SKM-1 treated with dmso at 0.1 percent for 144 hours (cell line): ENCODE measurements around the gene P3H3.

Source experiments
- DNase-seq: peaks from one replicate; lab custom pipeline; 2025; ENCODE audit not compliant: unreplicated experiment; lab: John Stamatoyannopoulos, UW

P3H3 gene, protein sequence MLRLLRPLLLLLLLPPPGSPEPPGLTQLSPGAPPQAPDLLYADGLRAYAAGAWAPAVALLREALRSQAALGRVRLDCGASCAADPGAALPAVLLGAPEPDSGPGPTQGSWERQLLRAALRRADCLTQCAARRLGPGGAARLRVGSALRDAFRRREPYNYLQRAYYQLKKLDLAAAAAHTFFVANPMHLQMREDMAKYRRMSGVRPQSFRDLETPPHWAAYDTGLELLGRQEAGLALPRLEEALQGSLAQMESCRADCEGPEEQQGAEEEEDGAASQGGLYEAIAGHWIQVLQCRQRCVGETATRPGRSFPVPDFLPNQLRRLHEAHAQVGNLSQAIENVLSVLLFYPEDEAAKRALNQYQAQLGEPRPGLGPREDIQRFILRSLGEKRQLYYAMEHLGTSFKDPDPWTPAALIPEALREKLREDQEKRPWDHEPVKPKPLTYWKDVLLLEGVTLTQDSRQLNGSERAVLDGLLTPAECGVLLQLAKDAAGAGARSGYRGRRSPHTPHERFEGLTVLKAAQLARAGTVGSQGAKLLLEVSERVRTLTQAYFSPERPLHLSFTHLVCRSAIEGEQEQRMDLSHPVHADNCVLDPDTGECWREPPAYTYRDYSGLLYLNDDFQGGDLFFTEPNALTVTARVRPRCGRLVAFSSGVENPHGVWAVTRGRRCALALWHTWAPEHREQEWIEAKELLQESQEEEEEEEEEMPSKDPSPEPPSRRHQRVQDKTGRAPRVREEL

DNA sequence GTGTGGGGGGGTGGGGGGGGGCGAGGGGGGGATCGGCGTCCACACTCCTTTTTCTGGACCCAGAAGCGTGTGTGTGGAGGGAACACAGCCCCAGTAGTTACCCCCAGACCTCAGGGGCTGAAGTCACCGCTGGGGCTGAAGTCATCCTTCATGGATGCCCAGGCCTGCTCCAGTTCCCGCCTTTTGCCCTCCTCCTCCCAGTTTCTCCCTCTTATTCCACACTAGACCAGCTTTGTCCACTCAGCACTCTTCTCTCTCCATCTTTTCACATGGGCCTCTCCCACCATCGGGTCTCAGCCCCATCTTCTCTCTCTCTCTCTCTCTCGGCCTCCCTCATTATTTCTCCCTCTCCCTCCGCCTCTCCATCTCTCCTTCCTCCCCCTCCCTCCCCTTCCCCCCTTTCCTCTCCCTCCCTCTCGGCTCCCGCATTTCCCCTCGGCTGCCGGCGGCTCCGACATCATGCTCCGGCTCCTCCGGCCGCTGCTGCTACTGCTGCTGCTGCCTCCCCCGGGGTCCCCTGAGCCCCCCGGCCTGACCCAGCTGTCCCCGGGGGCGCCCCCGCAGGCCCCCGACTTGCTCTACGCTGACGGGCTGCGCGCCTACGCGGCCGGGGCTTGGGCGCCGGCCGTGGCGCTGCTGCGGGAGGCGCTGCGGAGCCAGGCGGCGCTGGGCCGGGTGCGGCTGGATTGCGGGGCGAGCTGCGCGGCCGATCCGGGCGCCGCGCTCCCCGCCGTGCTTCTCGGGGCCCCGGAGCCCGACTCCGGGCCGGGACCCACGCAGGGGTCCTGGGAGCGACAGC is at the start of gene P3H3:
TSS of gene P3H3 (plus strand) at position 426 of the 799 bp plus-strand sequence. CDS start at position 460, 34 bp downstream.
- no peak for DNase-seq

DNA sequence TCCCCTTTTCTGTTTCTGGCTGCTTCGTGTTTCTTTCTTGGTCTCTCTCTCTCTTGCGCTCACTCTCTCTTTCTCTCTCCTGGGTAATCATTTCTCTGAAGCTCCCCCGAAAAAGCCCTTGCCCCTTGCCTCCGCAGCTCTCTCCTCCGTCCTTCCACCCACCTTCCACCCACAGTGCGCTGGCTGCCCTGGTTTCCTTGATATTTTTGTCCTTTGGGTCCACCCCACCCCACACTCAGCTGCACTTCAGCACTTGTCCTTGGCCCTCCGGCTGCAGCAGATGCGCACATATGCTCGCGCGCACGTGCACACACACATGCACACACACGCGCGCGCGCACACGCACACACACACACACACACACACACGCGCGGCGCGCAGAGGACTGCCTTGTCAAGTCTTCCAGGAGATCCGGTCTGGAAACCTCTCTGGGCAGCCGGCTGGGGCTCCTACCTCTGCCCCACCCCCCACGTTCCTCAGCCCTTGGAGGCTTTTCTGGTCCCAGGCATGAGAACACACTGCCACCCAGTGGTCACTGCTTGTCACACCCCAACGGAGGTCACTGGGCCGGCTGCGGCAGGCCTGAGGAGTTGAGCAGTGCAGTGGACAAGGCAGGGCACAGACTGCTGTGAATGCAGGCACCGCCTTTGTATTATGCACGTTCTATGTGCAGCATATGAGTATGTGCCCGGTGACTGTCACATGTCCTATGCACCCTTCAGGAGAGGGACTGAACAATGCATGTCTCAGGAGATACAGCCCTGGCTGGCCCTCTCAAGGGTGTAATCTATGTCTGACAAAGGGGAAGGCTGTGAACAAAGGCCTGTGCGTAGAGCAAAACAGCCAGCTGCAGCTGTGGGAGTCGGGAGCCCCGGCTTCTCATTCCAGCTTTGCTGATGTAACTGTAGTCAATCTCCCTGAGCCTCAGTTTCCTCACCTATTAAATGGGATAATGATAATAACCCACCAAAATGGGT is 49.3 kb upstream of the P3H3 start:
- peak; percentile 57 for DNase-seq

DNA sequence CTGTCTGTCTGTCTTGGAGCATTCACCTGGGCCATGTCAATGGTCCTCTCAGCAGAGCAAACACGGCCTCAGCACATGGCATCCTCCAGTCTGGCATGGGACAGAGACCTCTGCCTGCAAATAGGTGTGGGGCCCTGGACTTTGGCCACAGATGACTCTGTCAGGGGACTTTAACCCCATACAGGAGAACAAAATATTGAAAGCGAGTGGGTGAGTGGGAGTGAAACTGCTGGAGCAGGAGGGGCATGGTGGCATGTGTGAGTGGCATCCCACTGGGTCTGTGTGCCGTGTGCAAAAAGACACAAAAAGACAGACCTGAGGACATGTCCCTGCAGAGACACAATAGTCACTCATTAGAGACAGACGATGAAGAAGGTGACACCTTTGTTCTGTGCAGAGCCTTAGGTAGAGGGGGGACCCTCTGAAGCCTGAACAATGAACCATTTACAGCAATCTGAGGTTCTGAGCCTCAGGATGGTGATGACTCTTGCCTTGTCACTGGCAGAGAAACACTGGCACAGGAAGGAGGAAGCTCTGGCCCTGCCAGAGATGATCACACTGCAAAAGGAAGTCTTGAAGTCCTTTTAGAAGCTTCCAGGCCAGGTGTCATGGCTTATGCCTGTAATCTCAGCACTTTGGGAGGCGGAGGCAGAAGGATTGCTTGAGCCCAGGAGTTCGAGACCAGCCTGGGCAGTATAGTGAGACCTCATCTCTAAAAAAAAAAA is 48.3 kb upstream of the P3H3 start:
- DNase-seq: no peak

DNA sequence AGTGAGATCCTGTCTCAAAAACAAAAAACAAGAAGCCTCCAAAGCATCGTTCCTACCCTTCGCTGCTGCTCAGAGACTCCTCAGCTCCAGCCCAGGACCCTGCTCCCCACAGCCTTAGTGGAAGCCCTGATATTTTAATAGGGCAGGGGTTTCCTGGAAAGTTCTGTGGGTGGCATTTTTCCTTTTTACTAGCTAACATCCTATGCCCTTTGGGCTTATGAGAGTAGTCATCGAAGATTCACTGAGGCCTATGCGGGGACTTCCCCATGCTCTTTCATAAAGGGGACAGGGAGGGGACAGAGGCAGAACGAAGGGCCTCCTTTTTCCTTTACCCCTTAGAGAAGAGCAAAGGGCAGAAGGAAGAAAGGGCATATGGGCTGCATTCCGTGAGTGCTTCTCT is 47.6 kb upstream of the P3H3 start:
- no peak for DNase-seq

DNA sequence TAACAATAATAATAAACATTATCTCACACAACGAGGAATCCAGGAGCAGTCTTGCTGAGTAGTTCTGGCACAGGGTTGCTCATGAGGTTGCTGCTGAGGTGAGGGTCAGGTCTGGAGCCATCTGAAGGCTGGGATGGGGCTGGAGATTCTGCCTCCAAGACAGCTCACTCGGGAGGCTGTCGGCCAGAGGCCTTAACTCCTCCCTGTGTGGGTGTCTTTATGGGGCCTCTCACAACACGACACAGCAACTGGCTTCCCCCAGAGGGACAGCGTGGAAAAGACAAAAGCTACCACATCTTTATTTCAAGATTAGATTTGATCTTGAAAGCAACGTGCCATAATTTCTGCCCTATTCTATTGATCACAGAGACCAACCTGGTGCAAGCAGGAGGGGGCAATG is 46.1 kb upstream of the P3H3 start:
- DNase-seq: no peak

DNA sequence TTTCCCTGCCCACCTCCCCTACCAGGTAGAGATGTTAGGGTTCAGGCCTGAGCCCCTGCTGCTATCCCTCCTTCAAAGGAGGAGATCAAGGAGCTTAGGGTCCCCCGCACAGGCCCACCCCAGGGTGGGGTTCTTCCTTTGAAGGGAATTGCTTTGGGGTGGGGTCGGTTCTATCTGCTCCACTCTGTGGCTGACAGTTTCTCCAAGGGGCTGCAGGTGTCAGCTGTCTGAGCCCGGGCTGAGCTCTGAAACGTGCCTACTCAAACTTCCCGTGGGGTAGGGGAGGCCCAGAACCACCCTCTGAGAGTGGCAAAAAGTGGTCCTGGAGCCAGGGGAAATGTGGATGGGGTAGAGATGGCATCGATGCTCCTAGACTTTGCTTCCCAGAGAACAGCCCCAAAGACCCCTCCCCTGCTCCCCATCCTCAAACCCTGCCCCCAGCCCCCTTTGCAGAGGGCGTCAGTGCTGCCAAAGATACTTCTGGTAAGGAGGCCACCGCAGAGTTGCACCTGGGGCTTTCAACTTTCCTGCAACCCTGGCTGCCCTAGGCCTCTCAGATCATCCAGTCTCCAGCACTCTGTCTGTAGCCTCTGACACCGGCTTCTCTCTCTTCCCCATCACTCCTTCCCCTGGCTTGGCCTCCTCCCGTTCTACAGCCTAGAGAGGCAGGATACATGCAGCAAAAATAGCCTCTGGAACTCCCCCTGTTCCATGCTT is 45.2 kb upstream of the P3H3 start:
- DNase-seq: no peak

DNA sequence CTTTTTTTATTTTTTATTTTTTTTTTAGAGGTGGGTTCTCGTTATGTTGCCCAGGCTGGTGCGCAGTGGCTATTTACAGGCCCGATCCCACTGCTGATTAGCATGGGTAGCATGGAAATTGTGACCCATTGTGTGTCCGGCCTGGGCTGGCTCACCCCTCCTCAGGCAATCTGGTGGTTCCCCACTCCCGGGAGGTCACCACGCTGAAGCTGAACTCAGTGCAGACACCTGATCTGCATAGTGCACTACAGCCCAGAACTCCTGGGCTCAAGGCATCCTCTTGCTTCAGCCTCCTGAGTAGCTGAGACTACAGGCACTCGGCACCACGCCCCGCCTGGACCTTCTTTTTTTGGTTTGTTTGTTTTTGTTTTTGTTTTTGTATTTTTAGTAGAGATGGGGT is 44.4 kb upstream of the P3H3 start:
- DNase-seq: no peak

DNA sequence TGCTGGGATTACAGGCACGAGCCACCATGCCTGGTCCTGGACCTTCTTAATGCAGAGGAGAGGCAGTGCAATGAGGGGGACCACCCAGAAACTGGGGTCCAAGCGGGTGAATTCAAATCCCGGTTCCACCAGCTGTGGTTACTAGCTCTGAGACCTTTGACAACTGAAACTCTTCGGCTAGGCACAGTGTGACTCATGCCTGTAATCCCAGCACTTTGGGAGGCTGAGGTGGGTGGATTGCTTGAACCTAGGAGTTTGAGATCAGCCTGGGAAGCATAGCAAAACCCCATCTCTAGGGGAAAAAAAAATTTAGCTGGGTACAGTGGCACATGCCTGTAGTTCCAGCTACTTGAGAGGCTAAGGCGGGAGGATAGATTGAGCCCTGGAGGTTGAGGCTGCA is 43.9 kb upstream of the P3H3 start:
- no peak for DNase-seq

DNA sequence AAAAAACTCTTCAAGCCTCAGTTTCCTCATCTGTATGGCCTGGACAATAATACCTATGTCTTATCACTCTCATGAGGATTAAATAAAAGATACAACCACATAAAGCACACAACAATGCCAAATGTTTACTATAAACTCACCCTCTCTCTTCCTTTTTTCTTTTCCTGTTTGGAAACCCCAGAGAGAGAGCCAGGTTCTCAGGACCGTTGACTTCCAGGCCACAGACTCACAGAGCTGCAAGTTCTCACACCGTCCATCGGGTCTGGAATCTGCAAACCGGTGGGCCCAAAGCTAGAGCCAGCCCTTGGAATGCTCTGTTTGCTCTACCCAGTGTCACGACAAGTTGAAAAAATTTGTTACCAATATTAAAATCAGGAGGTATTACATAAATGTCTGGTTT is 43.4 kb upstream of the P3H3 start:
- no peak for DNase-seq

DNA sequence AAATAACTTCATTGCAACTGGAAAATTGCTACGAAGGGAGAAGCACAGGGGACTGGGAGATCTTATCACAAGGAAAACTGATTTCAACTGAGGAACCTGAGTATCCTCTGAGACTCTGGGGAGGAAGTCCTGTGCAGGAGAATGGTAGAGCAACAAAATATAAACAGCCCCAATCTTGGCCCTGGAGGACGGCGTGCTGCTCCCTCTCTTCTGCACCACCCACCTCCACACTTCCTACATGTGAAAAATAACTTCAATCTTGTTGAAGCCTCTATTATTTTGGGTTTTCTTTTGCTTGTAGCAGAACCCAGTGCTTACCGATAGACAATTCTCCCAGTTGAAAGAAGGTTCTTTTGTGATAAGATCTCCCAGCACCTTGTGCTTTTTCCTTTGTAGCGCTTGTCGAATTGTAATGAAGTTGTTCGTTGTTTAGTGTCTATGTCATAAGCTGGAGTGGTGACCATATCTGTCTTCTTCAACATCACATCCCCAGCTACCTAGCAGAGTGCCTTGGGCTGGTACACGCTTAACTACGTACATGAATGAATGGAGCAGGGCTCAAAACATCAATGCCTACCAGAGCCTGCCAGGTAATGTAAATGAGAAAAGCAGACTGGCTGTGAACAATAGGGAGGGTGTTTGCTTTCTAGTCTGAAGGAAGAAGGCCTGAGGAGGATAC is 41.7 kb upstream of the P3H3 start:
- no peak for DNase-seq

DNA sequence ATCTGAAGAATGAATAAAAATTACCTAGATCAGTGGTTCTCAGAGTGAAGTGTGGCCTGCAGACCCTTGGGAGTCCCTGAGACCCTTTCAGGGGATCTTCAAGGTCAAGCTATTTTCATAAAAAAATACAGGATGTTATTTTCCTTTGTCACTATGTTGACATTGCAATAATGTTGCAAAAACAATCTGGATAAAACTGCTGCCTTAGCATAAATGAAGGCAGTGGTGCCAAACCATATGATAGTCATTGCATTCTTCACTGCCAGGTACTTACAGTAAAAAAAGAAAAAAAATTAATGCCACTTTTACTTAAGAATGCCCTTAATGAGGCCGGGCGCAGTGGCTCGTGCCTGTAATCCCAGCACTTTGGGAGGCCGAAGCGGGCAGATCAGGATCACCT is 40.9 kb upstream of the P3H3 start:
- DNase-seq: no peak

DNA sequence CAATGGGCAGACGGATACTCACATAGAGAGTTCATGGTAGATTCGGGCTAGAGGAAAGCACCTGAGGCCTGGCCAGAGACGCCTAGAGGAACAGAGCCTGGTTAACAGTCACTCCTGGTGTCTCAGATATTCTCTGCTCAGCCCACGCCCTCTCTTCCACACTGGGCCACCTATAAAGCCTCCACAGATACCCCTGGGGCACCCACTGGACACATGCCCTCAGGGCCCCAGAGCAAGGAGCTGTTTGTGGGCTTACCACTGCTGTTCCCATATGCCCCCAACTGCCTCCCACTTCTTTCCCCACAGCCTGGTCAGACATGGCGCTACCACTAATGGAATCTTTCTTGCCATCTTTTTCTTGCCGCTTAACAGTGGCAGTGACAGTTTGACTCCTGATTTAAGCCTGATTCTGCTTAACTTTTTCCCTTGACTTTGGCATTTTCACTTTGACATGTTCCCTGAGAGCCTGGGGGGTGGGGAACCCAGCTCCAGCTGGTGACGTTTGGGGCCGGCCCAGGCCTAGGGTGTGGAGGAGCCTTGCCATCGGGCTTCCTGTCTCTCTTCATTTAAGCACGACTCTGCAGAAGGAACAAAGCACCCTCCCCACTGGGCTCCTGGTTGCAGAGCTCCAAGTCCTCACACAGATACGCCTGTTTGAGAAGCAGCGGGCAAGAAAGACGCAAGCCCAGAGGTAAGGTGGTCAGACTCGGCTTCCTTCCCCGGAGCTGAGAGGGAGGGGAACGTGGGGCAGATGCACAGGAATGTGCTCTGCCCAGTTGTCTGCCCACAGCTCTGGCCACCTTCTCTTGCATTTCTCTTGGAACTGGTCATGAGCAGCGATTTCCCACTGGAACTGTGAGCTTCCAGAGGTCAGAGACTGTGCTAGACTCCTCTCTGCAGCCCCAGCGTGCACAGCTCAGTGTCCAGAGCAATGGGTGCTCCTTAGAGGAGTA is 39.0 kb upstream of the P3H3 start, which contains the start of gene CD4:
TSS of gene CD4 (plus strand) at position 557 of the 953 bp plus-strand sequence. CDS start 10,611 bp downstream, outside the sequence.
- DNase-seq: peak; percentile 26

DNA sequence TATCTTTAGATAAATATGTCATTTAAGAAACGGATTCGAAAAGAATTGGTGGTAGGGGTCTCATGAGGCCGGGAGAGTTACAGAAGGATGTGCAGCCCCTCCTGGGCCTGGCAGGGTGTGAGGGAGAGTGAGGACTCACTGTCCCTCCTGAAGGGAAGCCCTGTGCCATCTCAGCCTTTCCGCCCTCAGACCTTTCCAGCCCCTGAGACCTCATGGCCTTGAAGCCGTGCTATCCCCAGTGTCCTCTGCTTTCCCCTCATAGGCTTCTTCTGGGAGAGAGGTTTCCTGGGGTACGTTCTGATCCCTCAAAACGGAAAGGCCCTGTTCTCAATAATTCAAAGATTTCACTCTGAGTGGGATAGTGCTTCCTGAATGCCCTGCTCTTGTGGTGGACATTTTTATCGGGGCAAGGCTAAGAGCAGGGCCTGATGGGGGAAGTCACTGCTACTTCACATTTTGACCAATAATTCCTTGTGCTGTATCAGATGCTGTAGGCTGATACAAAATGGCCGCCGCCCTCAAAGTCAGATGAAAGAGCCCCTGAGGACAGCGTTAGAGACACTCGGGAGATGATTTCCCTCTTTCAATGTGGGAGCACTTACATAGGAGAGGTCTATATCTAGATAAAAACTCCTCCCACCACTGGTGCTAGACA is 37.6 kb upstream of the P3H3 start:
- no peak for DNase-seq

DNA sequence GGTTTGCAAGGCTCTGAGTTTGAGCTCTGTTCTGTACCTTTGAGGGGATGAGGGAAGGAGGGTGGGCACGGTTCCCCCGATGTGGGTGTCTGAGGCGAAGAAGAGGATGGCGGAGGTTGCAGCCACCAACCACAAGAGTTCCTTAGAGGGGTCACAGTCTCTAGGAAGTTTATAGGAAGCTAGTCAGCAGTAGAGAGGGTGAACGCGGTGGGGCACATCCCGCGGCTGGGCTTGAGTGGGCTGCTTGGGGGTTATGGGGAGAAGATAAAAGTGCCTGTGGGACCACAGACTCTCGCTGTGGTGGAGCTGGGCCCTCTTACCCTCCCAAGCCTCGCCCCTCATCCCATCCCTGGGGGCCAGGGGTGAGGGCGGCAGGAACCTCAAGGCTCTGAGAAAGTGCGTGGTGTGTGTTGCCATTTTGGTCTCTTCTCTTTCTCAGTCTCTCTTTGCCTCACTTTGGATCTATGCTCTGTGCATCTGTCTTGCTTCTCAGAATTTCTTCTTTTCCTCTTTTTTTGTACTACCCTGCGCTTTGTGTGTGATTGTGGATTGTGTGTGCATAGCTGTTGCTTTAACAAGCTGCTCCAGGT is 36.2 kb upstream of the P3H3 start:
- no peak for DNase-seq

DNA sequence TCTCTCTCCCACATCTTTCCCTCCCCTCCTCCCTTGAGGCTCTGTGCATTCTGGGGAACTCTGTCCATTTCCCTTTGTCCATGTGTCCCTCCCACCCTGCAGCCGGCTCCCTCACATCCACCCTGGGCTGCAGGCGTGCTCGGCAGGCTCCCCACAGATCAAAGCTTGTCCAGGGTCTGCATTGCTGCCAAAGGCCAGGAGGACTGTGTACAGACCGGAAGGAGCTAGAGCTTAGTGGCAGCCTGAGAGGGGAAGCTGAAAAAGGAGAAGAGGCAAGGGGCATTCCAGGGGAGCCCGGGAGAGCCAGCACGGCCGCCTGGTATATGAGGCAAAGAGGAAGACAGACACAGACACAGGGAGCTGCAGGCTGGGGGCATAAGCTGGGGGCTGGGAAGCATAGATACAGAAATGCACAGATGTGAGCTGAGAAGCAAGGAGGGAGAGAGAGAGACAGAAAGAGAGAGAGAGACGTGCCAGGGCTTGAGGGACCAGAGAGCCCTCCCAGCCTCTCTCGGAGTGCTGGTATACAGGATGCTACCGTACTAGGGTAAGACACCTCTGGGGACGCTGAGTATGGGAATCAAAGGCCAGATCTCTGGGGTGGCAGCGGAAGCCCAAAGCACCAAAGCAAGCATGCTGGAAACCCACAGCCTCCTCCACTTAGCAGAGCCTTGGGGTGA is 35.5 kb upstream of the P3H3 start:
- peak; percentile 64 for DNase-seq

DNA sequence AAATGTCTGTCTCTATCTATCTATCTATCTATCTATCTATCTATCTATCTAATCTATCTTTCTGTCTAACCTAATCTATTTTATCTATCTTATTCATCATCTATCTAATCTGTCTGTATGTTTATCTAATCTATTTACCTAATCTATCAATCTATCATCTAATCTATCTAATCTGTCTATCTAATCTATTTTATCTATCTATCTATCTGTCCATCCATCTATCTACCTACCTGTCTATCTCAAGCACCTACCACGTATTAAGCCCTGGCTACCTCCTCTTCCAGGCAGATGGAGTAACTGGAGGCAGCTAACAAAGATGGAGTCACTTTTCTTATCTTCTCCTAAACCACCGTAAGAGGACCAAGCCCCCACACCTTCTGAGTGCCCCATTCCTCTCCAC is 33.1 kb upstream of the P3H3 start:
- DNase-seq: no peak
